Suprapubic skin (tissue), 4 donors: ENCODE data around the gene PNP.
"Not testable (repeated sequence)": the region's sequence is repeated elsewhere in the genome, so short reads cannot be mapped to it uniquely, and the experiment has no call there.

Source experiments
- POLR2A ChIP-seq, 2 donors: fragments of 450-650 bp; IDR thresholded peaks; one replicate each; pipeline ENCODE4 v1.6.1; 2017; ENCODE audit warnings: antibody characterized with exemption in 2 of 2, mild to moderate bottlenecking in 2 of 2, moderate library complexity in 2 of 2
- POLR2AphosphoS5 ChIP-seq, 3 donors: sonication (generic); formaldehyde crosslinking; IDR thresholded peaks; one replicate each; pipeline ENCODE4 v1.6.1; 2017; ENCODE audit warnings: antibody characterized with exemption in 3 of 3

DNA sequence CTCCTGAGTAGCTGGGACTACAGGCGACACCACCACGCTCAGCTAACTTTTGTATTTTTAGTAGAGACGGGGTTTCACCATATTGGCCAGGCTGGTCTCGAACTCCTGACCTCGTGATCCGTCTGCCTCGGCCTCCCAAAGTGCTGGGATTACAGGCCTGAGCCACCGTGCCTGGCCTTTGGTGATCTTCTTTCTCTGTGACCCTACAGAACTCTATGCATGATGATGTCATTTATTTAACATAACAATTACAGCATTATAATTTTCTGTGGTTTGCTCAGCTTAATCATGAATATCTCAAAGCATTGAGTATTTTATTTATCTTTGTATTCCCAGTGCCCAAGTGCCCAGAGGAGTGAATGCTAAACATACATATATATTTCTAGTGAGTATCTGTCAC is 16.4 kb upstream of the PNP start:
- TF ChIP-seq POLR2A, POLR2AphosphoS5 (IDR thresholded peaks at IDR 0.05): not testable (repeated sequence)
